ENCODE measurements around the gene PLCB1.

GRCh38 chr20:8166730-8167129, 34.7 kb downstream of the PLCB1 start:
- TF ChIP-seq TAF1 (IDR thresholded peaks at IDR 0.05; ENCODE audit: borderline replicate concordance, low read depth, low read length) (no peak), POLR2A (IDR thresholded peaks at IDR 0.05; ENCODE audit: low read depth, low read length) (no peak)
